NB4 (cell line): ENCODE measurements around the gene PSMA4.

ENCODE experiments used
- CTCF ChIP-seq: IDR thresholded peaks from one replicate; pipeline ENCODE4 v1.5.1; 2012; ENCODE audit warnings: low read depth, low read length
- MAX ChIP-seq: IDR thresholded peaks from 2 replicates; pipeline ENCODE4 v1.6.1; 2011; ENCODE audit warnings: low read depth, low read length
- MYC ChIP-seq: IDR thresholded peaks from 2 replicates; pipeline ENCODE4 v1.6.1; 2011; ENCODE audit warnings: low read depth, low read length

GRCh38 chr15:78563092-78563491 lies 22.8 kb downstream of the PSMA4 start:
- no peak for TF ChIP-seq CTCF
- TF ChIP-seq MAX = no peak
- TF ChIP-seq MYC = no peak
